HCT116 (cell line): ENCODE measurements around the gene RNF227. TPM values are rescaled to one million over a fixed set of nuclear protein-coding genes. Genes with fewer than 3 reads are reported as not detected.

Experiments used
- ATAC-seq: fragments of 200-7000 bp; cut with Tn5 transposase; 2 replicates; pipeline ENCODE4 v1.9.1; 2020; ENCODE audit warnings: mild to moderate bottlenecking, moderate library complexity
- BruUV-seq: library from RNA; stranded (reverse); fragments of 400-500 nt; replicated peaks from 2 replicates; lab custom pipeline; 2021; lab: Mats Ljungman, UMichigan
- CTCF ChIA-PET: fragments of 300-600 bp; sonication (Branson Sonifier 250); formaldehyde crosslinking; loops from one replicate; lab custom pipeline; 2021; ENCODE audit warnings: antibody characterized with exemption; lab: Charles Lee
- POLR2A ChIA-PET: fragments of 300-600, 350-600 bp; sonication (Branson Sonifier 250); formaldehyde crosslinking; loops from one replicate; lab custom pipeline; 2021; ENCODE audit warnings: antibody characterized with exemption; lab: Charles Lee
- RAD21 ChIA-PET, 2 experiments: fragments of 300-600 bp; sonication (Branson Sonifier 250); formaldehyde crosslinking; loops; one replicate each; lab custom pipeline; 2023; ENCODE audit warnings: low total read pairs in 2 of 2; ENCODE audit not compliant: uncharacterized antibody in 2 of 2, unreplicated experiment in 2 of 2, low non-redundant PET in 1 of 2; lab: Charles Lee
- DNase-seq: peaks from one replicate; pipeline ENCODE4 v3.0.0-alpha.2; 2010; ENCODE audit warnings: low read depth, low spot score
- H2AFZ ChIP-seq: fragments of 200-600 bp; shearing (Covaris generic), sonication (generic); 2 replicates; pipeline ENCODE4 v1.6.1; 2017; ENCODE audit warnings: low read depth, mixed run types, mixed read lengths, antibody characterized with exemption, low read length; ENCODE audit not compliant: poor library complexity, severe bottlenecking
- H3K27ac ChIP-seq: 2 replicates; pipeline ENCODE4 v1.5.1; 2012; ENCODE audit warnings: low read depth, low read length
- H3K27me3 ChIP-seq: fragments of 200-600 bp; sonication (generic); 2 replicates; pipeline ENCODE4 v1.6.1; 2016; ENCODE audit warnings: mixed run types, low read length, mixed read lengths; ENCODE audit not compliant: insufficient read depth
- H3K36me3 ChIP-seq, 2 experiments: fragments of 200-500 bp in 1 of 2; fragments of 200-600 bp in 1 of 2; sonication (Bioruptor generic) in 1 of 2; sonication (generic) in 1 of 2; 2 replicates each; pipeline versions ENCODE4 v1.5.1 to v1.6.1; 2014 to 2016; ENCODE audit warnings: low read length in 2 of 2, inconsistent platforms in 1 of 2, mixed read lengths in 1 of 2, mixed run types in 1 of 2; ENCODE audit not compliant: insufficient read depth in 2 of 2, control insufficient read depth in 1 of 2
- H3K4me1 ChIP-seq, 2 experiments: fragments of 200-600 bp in 1 of 2; sonication (generic) in 1 of 2; 2 replicates each; pipeline versions ENCODE4 v1.5.1 to v1.6.1; 2012 to 2017; ENCODE audit warnings: low read length in 2 of 2, inconsistent platforms in 1 of 2, mild to moderate bottlenecking in 1 of 2, mixed read lengths in 1 of 2, mixed run types in 1 of 2, moderate library complexity in 1 of 2; ENCODE audit not compliant: insufficient read depth in 2 of 2, control insufficient read depth in 1 of 2
- H3K4me2 ChIP-seq: fragments of 200-600 bp; sonication (generic); 2 replicates; pipeline ENCODE4 v1.6.1; 2017; ENCODE audit warnings: mixed run types, low read length, mixed read lengths
- H3K4me3 ChIP-seq, 2 experiments: fragments of 200-600 bp in 1 of 2; sonication (generic) in 1 of 2; replicated peaks in 1 of 2; 2 replicates each; pipeline ENCODE4 v1.5.1; 2011 to 2016; ENCODE audit warnings: low read length in 2 of 2, control low read depth in 1 of 2, low read depth in 1 of 2, mild to moderate bottlenecking in 1 of 2, mixed read lengths in 1 of 2, mixed run types in 1 of 2
- H3K79me2 ChIP-seq: fragments of 200-600 bp; sonication (generic); 2 replicates; pipeline ENCODE4 v1.6.1; 2017; ENCODE audit warnings: mild to moderate bottlenecking, mixed run types, low read length, moderate library complexity, mixed read lengths; ENCODE audit not compliant: insufficient read depth
- H3K9ac ChIP-seq: fragments of 200-600 bp; sonication (generic); 2 replicates; pipeline ENCODE4 v1.6.1; 2016; ENCODE audit warnings: low read length, mixed read lengths
- H3K9me2 ChIP-seq: fragments of 200-600 bp; sonication (generic), shearing (Covaris generic); 2 replicates; pipeline ENCODE4 v1.6.1; 2017; ENCODE audit warnings: mixed run types, mild to moderate bottlenecking, moderate library complexity; ENCODE audit not compliant: insufficient read depth
- H3K9me3 ChIP-seq, 2 experiments: fragments of 200-500 bp in 1 of 2; fragments of 200-600 bp in 1 of 2; sonication (Bioruptor generic) in 1 of 2; sonication (generic) in 1 of 2; 2 replicates each; pipeline ENCODE4 v1.6.1; 2014 to 2017; ENCODE audit warnings: low read length in 2 of 2, mixed read lengths in 2 of 2, inconsistent platforms in 1 of 2, low read depth in 1 of 2, mild to moderate bottlenecking in 1 of 2, mixed run types in 1 of 2, moderate library complexity in 1 of 2; ENCODE audit not compliant: control insufficient read depth in 1 of 2, insufficient read depth in 1 of 2
- H4K20me1 ChIP-seq: fragments of 200-600 bp; sonication (generic), shearing (Covaris generic); 2 replicates; pipeline ENCODE4 v1.6.1; 2017; ENCODE audit warnings: mixed run types, mild to moderate bottlenecking, moderate library complexity; ENCODE audit not compliant: insufficient read depth
- CEBPB ChIP-seq: IDR thresholded peaks from 2 replicates; pipeline ENCODE4 v1.6.1; 2012; ENCODE audit warnings: low read depth
- POLR2AphosphoS5 ChIP-seq: IDR thresholded peaks from 2 replicates; pipeline ENCODE4 v1.6.1; 2011; ENCODE audit warnings: mild to moderate bottlenecking, low read depth, low read length, moderate library complexity
- SIN3A ChIP-seq: IDR thresholded peaks from 2 replicates; pipeline ENCODE4 v1.6.1; 2012; ENCODE audit warnings: low read depth
- YY1 ChIP-seq: IDR thresholded peaks from 2 replicates; pipeline ENCODE4 v1.6.1; 2011; ENCODE audit warnings: low read length, low read depth, moderate library complexity, mild to moderate bottlenecking; ENCODE audit not compliant: insufficient replicate concordance; ENCODE audit errors: extremely low read depth
- intact Hi-C: fragments of 100-400 bp; cut with micrococcal nuclease; formaldehyde crosslinking; loops from 2 replicates; pipeline ENCODE4 v1.10.0; 2022
- total RNA-seq: library from RNA; stranded (reverse); gene quantifications from one replicate; pipeline ENCODE4 v1.2.1, GENCODE V29; 2021; ENCODE audit not compliant: unreplicated experiment
- TF ChIP-seq, protein P1 (sequence below): IDR thresholded peaks from 2 replicates; pipeline ENCODE4 v1.6.1; 2012; ENCODE audit warnings: low read depth

The RNF227 gene
- total RNA-seq, 1 experiment from 2014 or later: 0.74 TPM

DNA sequence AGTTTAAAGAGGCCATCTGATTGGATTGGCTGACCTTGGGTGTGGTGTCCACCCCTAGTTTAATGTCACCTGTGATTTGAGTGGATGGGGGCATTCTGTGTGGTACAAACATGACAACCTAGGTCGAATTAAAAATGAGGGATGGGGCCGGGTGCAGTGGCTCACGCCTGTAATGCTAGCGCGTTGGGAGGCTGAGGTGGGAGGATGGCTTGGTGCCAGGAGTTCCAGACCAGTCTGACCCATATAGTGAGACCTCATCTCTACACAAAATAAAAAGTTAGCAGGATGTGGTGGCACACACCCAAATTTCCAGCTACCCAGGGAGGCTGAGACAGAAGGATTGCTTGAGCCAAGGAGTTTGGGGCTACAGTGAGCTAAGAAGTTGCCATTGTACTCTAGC, 30.4 kb upstream of the RNF227 start:
- ChIA-PET POLR2A (interaction anchor here (0.7 kb wide), 2 partner anchors 8 to 14 kb away, joined by 3 read pairs; no protein-coding TSS in a partner anchor), CTCF (interaction anchor here (1.4 kb wide), 1 partner anchor 95 kb away, joined by 3 read pairs; no protein-coding TSS in a partner anchor), RAD21 (no interaction called here)
- no peak for ATAC-seq
- Histone ChIP-seq H3K4me3 (no peak overlapping the region), H3K36me3 (peaks cover 45 to 54% of the 10 kb centered on the region in 2 experiments), H3K27ac (no peak overlapping the region), H3K9me2 (no peaks in the 10 kb centered on the region), H2AFZ (no peak overlapping the region), H3K9ac (no peak overlapping the region), H4K20me1 (no peaks in the 10 kb centered on the region), H3K79me2 (no peaks in the 10 kb centered on the region), H3K4me2 (no peak overlapping the region), H3K27me3 (no peaks in the 10 kb centered on the region), H3K4me1 (no peaks in the 10 kb centered on the region), H3K9me3 (no peaks in the 10 kb centered on the region)
- no peak for DNase-seq
- BruUV-seq: no TSS peak
- no peak for TF ChIP-seq YY1
- no peak for TF ChIP-seq CEBPB
- intact Hi-C loops: no loop called here

DNA sequence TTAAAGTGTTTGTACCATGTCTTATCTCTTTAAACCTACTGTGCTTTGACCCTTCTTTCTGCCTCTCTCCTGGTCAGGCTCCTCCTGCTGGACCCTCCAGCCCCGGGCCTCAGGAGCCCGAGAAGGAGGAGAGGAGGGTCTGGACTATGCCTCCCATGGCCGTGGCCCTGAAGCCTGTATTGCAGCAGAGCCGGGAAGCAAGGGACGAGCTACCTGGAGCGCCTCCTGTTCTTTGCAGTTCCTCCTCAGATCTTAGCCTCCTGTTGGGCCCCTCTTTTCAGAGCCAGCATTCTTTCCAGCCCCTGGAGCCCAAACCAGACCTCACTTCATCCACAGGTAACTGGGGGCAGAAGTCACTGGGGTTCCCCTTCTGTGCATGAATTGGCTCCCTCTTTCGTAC, 29.6 kb upstream of the RNF227 start:
- H3K9me2 ChIP-seq: no peaks in the 10 kb centered on the region
- H4K20me1 ChIP-seq: no peaks in the 10 kb centered on the region
- H3K9ac ChIP-seq: no peak overlapping the region
- BruUV-seq: no TSS peak
- no peaks in the 10 kb centered on the region for H3K9me3 ChIP-seq
- no peaks in the 10 kb centered on the region for H3K79me2 ChIP-seq
- no peaks in the 10 kb centered on the region for H3K27me3 ChIP-seq
- H3K36me3 ChIP-seq: peaks cover 48 to 57% of the 10 kb centered on the region in 2 experiments
- RAD21 ChIA-PET: no interaction called here
- no peak overlapping the region for H3K27ac ChIP-seq
- intact Hi-C loops: no loop called here
- no peak for DNase-seq
- H3K4me3 ChIP-seq: no peak overlapping the region
- CTCF ChIA-PET: no interaction called here
- POLR2A ChIA-PET: interaction anchor here (2.0 kb wide), 1 partner anchor 12 kb away, joined by 6 read pairs; no protein-coding TSS in a partner anchor
- H3K4me2 ChIP-seq: no peak overlapping the region
- ATAC-seq: no peak
- no peaks in the 10 kb centered on the region for H3K4me1 ChIP-seq
- no peak overlapping the region for H2AFZ ChIP-seq
- TF ChIP-seq SIN3A: no peak
- TF ChIP-seq POLR2AphosphoS5: no peak
- TF ChIP-seq, protein P1, sequence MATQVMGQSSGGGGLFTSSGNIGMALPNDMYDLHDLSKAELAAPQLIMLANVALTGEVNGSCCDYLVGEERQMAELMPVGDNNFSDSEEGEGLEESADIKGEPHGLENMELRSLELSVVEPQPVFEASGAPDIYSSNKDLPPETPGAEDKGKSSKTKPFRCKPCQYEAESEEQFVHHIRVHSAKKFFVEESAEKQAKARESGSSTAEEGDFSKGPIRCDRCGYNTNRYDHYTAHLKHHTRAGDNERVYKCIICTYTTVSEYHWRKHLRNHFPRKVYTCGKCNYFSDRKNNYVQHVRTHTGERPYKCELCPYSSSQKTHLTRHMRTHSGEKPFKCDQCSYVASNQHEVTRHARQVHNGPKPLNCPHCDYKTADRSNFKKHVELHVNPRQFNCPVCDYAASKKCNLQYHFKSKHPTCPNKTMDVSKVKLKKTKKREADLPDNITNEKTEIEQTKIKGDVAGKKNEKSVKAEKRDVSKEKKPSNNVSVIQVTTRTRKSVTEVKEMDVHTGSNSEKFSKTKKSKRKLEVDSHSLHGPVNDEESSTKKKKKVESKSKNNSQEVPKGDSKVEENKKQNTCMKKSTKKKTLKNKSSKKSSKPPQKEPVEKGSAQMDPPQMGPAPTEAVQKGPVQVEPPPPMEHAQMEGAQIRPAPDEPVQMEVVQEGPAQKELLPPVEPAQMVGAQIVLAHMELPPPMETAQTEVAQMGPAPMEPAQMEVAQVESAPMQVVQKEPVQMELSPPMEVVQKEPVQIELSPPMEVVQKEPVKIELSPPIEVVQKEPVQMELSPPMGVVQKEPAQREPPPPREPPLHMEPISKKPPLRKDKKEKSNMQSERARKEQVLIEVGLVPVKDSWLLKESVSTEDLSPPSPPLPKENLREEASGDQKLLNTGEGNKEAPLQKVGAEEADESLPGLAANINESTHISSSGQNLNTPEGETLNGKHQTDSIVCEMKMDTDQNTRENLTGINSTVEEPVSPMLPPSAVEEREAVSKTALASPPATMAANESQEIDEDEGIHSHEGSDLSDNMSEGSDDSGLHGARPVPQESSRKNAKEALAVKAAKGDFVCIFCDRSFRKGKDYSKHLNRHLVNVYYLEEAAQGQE: no peak
- TF ChIP-seq, all 23 proteins: peak for 0
